OCI-LY3 (cell line): ENCODE measurements around the gene REL.

Source experiments
- H2AFZ ChIP-seq: fragments of 200-600, 300-600 bp; shearing (Covaris generic); 2 replicates; pipeline ENCODE4 v1.6.0; 2014; ENCODE audit warnings: antibody characterized with exemption, low read depth, low read length
- H3K27ac ChIP-seq: fragments of 200-600, 300-600 bp; sonication (generic); 2 replicates; pipeline ENCODE4 v1.5.1; 2014; ENCODE audit warnings: mild to moderate bottlenecking, low read length, moderate library complexity, mixed read lengths
- H3K27me3 ChIP-seq: fragments of 200-600, 300-600 bp; sonication (generic); 2 replicates; pipeline ENCODE4 v1.6.1; 2014; ENCODE audit warnings: low read depth, low read length, mixed read lengths
- H3K36me3 ChIP-seq: fragments of 200-600, 300-600 bp; sonication (generic); replicated peaks from 2 replicates; pipeline ENCODE3; 2014; ENCODE audit warnings: low read depth, low read length, mixed read lengths
- H3K4me1 ChIP-seq: fragments of 300-600, 200-600 bp; sonication (generic); 2 replicates; pipeline ENCODE4 v1.6.1; 2014; ENCODE audit warnings: low read length, mixed read lengths
- H3K4me2 ChIP-seq: fragments of 200-600, 300-600 bp; sonication (generic); 2 replicates; pipeline ENCODE4 v1.6.1; 2014; ENCODE audit warnings: low read length, mixed read lengths
- H3K4me3 ChIP-seq: fragments of 300-600, 200-600 bp; sonication (generic); 2 replicates; pipeline ENCODE4 v1.5.1; 2014; ENCODE audit warnings: antibody characterized with exemption, mild to moderate bottlenecking, low read length, moderate library complexity
- H3K79me2 ChIP-seq: fragments of 300-600, 200-600 bp; shearing (Covaris generic); 2 replicates; pipeline ENCODE4 v1.6.1; 2014; ENCODE audit warnings: mild to moderate bottlenecking, low read length, mixed read lengths
- H3K9ac ChIP-seq: fragments of 300-600, 200-600 bp; shearing (Covaris generic); 2 replicates; pipeline ENCODE4 v1.6.0; 2014; ENCODE audit warnings: mild to moderate bottlenecking, low read length, moderate library complexity
- H3K9me3 ChIP-seq: fragments of 200-600, 300-600 bp; shearing (Covaris generic); 2 replicates; pipeline ENCODE4 v1.6.1; 2014; ENCODE audit warnings: low read length, mixed read lengths; ENCODE audit not compliant: insufficient read depth
- H4K20me1 ChIP-seq: fragments of 200-600, 300-600 bp; sonication (generic); 2 replicates; pipeline ENCODE4 v1.6.1; 2016; ENCODE audit warnings: low read length, mixed read lengths; ENCODE audit not compliant: insufficient read depth
- CTCF ChIP-seq: fragments of 200-600, 300-600 bp; sonication (generic); IDR thresholded peaks from 2 replicates; pipeline ENCODE4 v1.5.1; 2014; ENCODE audit warnings: antibody characterized with exemption, low read length, low read depth
- EZH2phosphoT487 ChIP-seq: fragments of 200-600 bp; shearing (Covaris generic); IDR thresholded peaks from 2 replicates; pipeline ENCODE4 v1.6.1; 2018; ENCODE audit warnings: antibody characterized with exemption, mixed run types, low read depth

The REL gene

GRCh38 chr2:60939622-60940021, 58.2 kb downstream of the REL start:
- no peak overlapping the region for H3K4me2 ChIP-seq
- H3K4me3 ChIP-seq = no peak overlapping the region
- no peaks in the 10 kb centered on the region for H3K4me1 ChIP-seq
- no peaks in the 10 kb centered on the region for H3K79me2 ChIP-seq
- TF ChIP-seq EZH2phosphoT487 (no peak), CTCF (no peak)
- H3K9me3 ChIP-seq = no peaks in the 10 kb centered on the region
- H3K36me3 ChIP-seq = peaks cover 51% of the 10 kb centered on the region
- no peaks in the 10 kb centered on the region; the same call in none of the 2 replicates for H4K20me1 ChIP-seq
- no peak overlapping the region for H2AFZ ChIP-seq
- no peak overlapping the region for H3K9ac ChIP-seq
- H3K27ac ChIP-seq = no peak overlapping the region
- no peaks in the 10 kb centered on the region for H3K27me3 ChIP-seq

DNA sequence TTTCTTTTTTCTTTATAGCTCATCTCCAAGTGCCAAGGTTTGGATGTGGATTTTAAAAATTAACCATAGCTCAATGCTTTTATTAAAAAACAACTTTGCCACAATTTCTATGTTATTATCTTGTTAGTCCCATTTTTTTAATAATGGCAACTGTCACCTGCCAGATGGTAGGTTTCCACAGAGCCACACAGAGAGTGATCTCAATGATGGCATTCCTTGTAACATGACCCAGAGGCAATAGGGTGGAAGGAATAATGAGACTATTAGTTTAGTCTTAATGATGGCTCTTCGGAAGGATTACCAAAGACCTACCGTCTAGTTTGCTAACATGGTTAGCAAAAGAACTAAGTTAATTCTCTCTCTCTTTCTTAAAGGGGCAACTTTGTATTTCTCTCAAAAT, 64.0 kb downstream of the REL start:
- no peak overlapping the region for H3K4me3 ChIP-seq
- H3K79me2 ChIP-seq = no peaks in the 10 kb centered on the region
- H3K36me3 ChIP-seq = peaks cover 28% of the 10 kb centered on the region
- no peaks in the 10 kb centered on the region for H4K20me1 ChIP-seq
- H3K9me3 ChIP-seq = no peaks in the 10 kb centered on the region
- H3K9ac ChIP-seq = no peak overlapping the region
- H2AFZ ChIP-seq = no peak overlapping the region
- TF ChIP-seq EZH2phosphoT487 (no peak), CTCF (no peak)
- no peak overlapping the region for H3K27ac ChIP-seq
- no peaks in the 10 kb centered on the region for H3K27me3 ChIP-seq
- no peak overlapping the region for H3K4me2 ChIP-seq
- peaks cover 7% of the 10 kb centered on the region for H3K4me1 ChIP-seq

GRCh38 chr2:60947056-60947455, 65.7 kb downstream of the REL start:
- Histone ChIP-seq H3K4me3 (no peak overlapping the region), H3K4me1 (peaks cover 7% of the 10 kb centered on the region), H3K27me3 (no peaks in the 10 kb centered on the region), H3K9ac (no peak overlapping the region), H2AFZ (no peak overlapping the region), H4K20me1 (no peaks in the 10 kb centered on the region), H3K79me2 (no peaks in the 10 kb centered on the region), H3K36me3 (peaks cover 29% of the 10 kb centered on the region), H3K4me2 (no peak overlapping the region), H3K9me3 (no peaks in the 10 kb centered on the region), H3K27ac (no peak overlapping the region)
- TF ChIP-seq EZH2phosphoT487 (no peak), CTCF (no peak)

DNA sequence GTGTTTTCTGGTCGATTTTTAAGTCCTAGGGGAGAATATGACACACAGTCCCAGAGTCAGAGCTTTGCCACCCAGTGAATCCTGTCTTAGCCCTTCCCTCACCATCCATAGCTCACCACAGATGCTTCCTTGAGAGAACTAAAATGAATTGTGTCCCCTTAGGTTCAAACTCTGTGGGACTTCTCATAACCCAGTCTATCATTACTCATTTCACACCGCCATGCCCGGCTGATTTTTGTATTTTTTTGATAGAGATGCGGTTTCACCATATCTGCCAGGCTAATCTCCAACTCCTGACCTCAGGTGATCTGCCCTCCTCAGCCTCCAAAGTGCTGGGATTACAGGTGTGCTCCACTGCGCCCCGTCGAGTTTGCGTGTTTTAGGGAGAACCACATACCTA, 66.8 kb downstream of the REL start:
- TF ChIP-seq CTCF (no peak), EZH2phosphoT487 (no peak)
- no peak overlapping the region for H3K9ac ChIP-seq
- H3K4me1 ChIP-seq = peaks cover 7% of the 10 kb centered on the region
- H2AFZ ChIP-seq = no peak overlapping the region
- H3K27me3 ChIP-seq = no peaks in the 10 kb centered on the region
- no peak overlapping the region for H3K27ac ChIP-seq
- H3K9me3 ChIP-seq = no peaks in the 10 kb centered on the region
- H3K36me3 ChIP-seq = peaks cover 31% of the 10 kb centered on the region
- H4K20me1 ChIP-seq = no peaks in the 10 kb centered on the region
- H3K4me2 ChIP-seq = no peak overlapping the region
- no peak overlapping the region for H3K4me3 ChIP-seq
- H3K79me2 ChIP-seq = no peaks in the 10 kb centered on the region
